Tibial nerve (tissue), 4 donors: ENCODE results near the gene HESX1. TPM values are rescaled to one million over a fixed set of nuclear protein-coding genes. Genes with fewer than 3 reads are reported as not detected.
A peak's percentile ranks its signal among the peaks of the same experiment; 100 is the strongest.

Source experiments
- DNase-seq, 2 donors: peaks; one replicate each; pipeline ENCODE4 v3.0.0-alpha.2; 2019; ENCODE audit warnings: low spot score in 2 of 2
- H3K27ac ChIP-seq, 4 donors: fragments of 200-600 bp; sonication (generic) in 3 of 4; one replicate each; pipeline ENCODE4 v1.5.1; 2017 to 2019; ENCODE audit warnings: mild to moderate bottlenecking in 1 of 4
- H3K27me3 ChIP-seq, 2 donors: fragments of 200-600 bp; sonication (generic) in 1 of 2; one replicate each; pipeline versions ENCODE4 v1.5.1 to v1.6.0; 2017 to 2019
- H3K36me3 ChIP-seq, 3 donors: fragments of 200-600 bp; sonication (generic); one replicate each; pipeline ENCODE4 v1.5.1; 2018 to 2019
- H3K4me1 ChIP-seq, 4 donors: fragments of 200-600 bp; sonication (generic) in 3 of 4; one replicate each; pipeline ENCODE4 v1.5.1; 2017 to 2019
- H3K4me3 ChIP-seq, 4 donors: fragments of 200-600 bp; sonication (generic) in 3 of 4; one replicate each; pipeline ENCODE4 v1.5.1; 2017 to 2019; ENCODE audit warnings: mild to moderate bottlenecking in 1 of 4, moderate library complexity in 1 of 4
- H3K9me3 ChIP-seq, 4 donors: fragments of 200-600 bp; sonication (generic) in 3 of 4; one replicate each; pipeline ENCODE4 v1.5.1; 2017 to 2019
- EP300 ChIP-seq, 2 donors: sonication (generic); formaldehyde crosslinking; IDR thresholded peaks; one replicate each; pipeline ENCODE4 v1.6.1; 2017; ENCODE audit warnings: antibody characterized with exemption in 2 of 2, mild to moderate bottlenecking in 1 of 2
- POLR2A ChIP-seq, 2 donors: fragments of 450-650 bp; IDR thresholded peaks; one replicate each; pipeline ENCODE4 v1.6.1; 2017; ENCODE audit warnings: antibody characterized with exemption in 2 of 2, mild to moderate bottlenecking in 2 of 2, moderate library complexity in 2 of 2
- WGBS, 2 donors: methylation state at CpG; one replicate each; pipeline ENCODE4 v1.1.5; 2018; 5-methylcytosine and 5-hydroxymethylcytosine counted together
- total RNA-seq, 4 donors: library from RNA; depleted of rRNA; stranded (reverse); fragments of >200 nt; gene quantifications; one replicate each; pipeline ENCODE4 v1.1.0, GENCODE V29; 2016
- TF ChIP-seq, protein P1 (sequence below), 5 experiments: fragments of 200-600 bp in 3 of 5; fragments of 450-650 bp in 2 of 5; sonication (generic) in 3 of 5; IDR thresholded peaks; one replicate each; pipeline ENCODE4 v1.5.1; 2016 to 2019; ENCODE audit warnings: antibody characterized with exemption in 5 of 5, mild to moderate bottlenecking in 3 of 5, moderate library complexity in 2 of 5

The HESX1 gene
- total RNA-seq, 4 donors from 2014 or later, result 1.1 to 3.6 TPM; not detected in 2

- Histone ChIP-seq H3K4me3 (no peak overlapping the region), H3K9me3 (no peaks in the 10 kb centered on the region), H3K27me3 (no peaks in the 10 kb centered on the region), H3K36me3 (no peaks in the 10 kb centered on the region), H3K4me1 (peaks cover 0 to 23% (median 3%) of the 10 kb centered on the region in 4 donors), H3K27ac (no peak overlapping the region)
- WGBS, 2 donors, result 73 to 76% methylated on average over 3 of the region's 3 CpGs
- TF ChIP-seq, protein P1, sequence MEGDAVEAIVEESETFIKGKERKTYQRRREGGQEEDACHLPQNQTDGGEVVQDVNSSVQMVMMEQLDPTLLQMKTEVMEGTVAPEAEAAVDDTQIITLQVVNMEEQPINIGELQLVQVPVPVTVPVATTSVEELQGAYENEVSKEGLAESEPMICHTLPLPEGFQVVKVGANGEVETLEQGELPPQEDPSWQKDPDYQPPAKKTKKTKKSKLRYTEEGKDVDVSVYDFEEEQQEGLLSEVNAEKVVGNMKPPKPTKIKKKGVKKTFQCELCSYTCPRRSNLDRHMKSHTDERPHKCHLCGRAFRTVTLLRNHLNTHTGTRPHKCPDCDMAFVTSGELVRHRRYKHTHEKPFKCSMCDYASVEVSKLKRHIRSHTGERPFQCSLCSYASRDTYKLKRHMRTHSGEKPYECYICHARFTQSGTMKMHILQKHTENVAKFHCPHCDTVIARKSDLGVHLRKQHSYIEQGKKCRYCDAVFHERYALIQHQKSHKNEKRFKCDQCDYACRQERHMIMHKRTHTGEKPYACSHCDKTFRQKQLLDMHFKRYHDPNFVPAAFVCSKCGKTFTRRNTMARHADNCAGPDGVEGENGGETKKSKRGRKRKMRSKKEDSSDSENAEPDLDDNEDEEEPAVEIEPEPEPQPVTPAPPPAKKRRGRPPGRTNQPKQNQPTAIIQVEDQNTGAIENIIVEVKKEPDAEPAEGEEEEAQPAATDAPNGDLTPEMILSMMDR (IDR thresholded peaks at IDR 0.05), result no peak
- TF ChIP-seq EP300 (IDR thresholded peaks at IDR 0.05) (no peak), POLR2A (IDR thresholded peaks at IDR 0.05) (no peak)
- no peak for DNase-seq
Observed at GRCh38 chr3:57169108-57169507, 30.7 kb downstream of the HESX1 start.

DNA sequence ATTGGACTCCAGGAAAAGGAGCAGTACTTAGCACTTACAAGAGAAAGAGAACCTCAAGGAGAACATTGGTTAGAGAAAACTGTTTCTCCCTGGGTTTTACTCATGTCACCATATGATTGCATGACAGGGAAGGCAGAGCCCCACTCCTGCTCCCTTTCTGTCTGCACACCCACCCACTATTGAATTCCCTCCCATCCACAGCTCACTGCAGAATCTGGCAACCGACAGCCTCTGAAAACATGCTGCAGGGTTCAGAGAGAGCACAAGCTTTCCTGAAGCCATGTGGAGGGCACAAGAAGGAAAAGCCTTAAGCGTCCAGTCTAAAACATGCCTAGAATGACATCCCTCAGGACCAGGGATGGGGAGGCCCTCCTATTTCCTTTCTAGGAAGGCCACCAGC, 31.6 kb downstream of the HESX1 start:
- Histone ChIP-seq H3K27me3 (no peaks in the 10 kb centered on the region), H3K36me3 (no peaks in the 10 kb centered on the region), H3K4me3 (no peak overlapping the region), H3K4me1 (peaks cover 0 to 32% (median 3%) of the 10 kb centered on the region in 4 donors), H3K9me3 (no peaks in the 10 kb centered on the region), H3K27ac (no peak overlapping the region)
- no peak for TF ChIP-seq EP300 (IDR thresholded peaks at IDR 0.05)
- TF ChIP-seq, protein P1 (IDR thresholded peaks at IDR 0.05), result no peak
- TF ChIP-seq POLR2A (IDR thresholded peaks at IDR 0.05), result no peak
- DNase-seq, result no peak
- WGBS, 2 donors, result 40 to 48% methylated on average over 2 of the region's 2 CpGs

- Histone ChIP-seq H3K4me3 (no peak overlapping the region), H3K36me3 (no peaks in the 10 kb centered on the region), H3K9me3 (no peaks in the 10 kb centered on the region), H3K27me3 (no peaks in the 10 kb centered on the region), H3K4me1 (peaks cover 0 to 46% (median 3%) of the 10 kb centered on the region in 4 donors), H3K27ac (no peak overlapping the region)
- TF ChIP-seq EP300 (IDR thresholded peaks at IDR 0.05) (no peak), POLR2A (IDR thresholded peaks at IDR 0.05) (no peak)
- TF ChIP-seq, protein P1 (IDR thresholded peaks at IDR 0.05), result no peak
- 67 to 73% methylated on average over 2 of the region's 2 CpGs for WGBS, 2 donors
- DNase-seq, result no peak
Observed at GRCh38 chr3:57166660-57167059, 33.1 kb downstream of the HESX1 start.

GRCh38 chr3:57165641-57166040, 34.1 kb downstream of the HESX1 start:
- no peak overlapping the region for H3K27ac ChIP-seq

More at GRCh38 chr3:57165641-57166040, 34.1 kb downstream of the HESX1 start:
- H3K4me1 ChIP-seq, result peaks cover 0 to 56% (median 5%) of the 10 kb centered on the region in 4 donors
- WGBS, 2 donors, result 9 to 14% methylated on average over 4 of the region's 4 CpGs
- H3K4me3 ChIP-seq, result peak overlapping the region in 2 of 4 donors; percentile 86 to 90
- DNase-seq, result no peak
- H3K27me3 ChIP-seq, result no peaks in the 10 kb centered on the region
- no peaks in the 10 kb centered on the region for H3K9me3 ChIP-seq
- TF ChIP-seq, protein P1 (IDR thresholded peaks at IDR 0.05), result no peak
- TF ChIP-seq EP300 (IDR thresholded peaks at IDR 0.05) (no peak), POLR2A (IDR thresholded peaks at IDR 0.05) (no peak)
- H3K36me3 ChIP-seq, result no peaks in the 10 kb centered on the region
